ENCODE data around the gene WDR93. TPM values are rescaled to one million over a fixed set of nuclear protein-coding genes. Genes with fewer than 3 reads are reported as not detected.
"Not testable (repeated sequence)": the region's sequence is repeated elsewhere in the genome, so short reads cannot be mapped to it uniquely, and the experiment has no call there.

The WDR93 gene
- total and polyA plus RNA-seq, 8 donors: 0.09 to 0.92 (median 0.15) TPM; not detected in 1

DNA sequence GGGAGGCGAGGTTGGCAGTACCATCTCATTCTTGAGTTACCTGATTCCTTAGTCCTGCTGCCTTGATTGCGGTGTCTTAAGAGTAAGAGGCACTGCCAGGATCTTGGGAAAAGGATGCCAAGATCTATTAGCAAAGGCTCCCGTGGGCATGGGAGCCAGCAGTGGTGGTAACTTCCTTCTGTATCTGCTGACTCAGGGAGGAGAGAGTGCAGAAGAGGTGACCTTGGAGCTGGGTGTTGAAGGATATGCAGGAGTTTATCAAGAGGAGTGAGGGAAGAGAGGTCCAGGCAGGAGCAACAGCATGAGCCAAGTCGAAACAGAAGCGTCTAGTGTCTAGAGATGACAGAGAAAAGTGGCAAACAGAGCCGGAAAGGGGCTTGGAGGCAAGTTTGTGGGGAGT is 90.0 kb downstream of the WDR93 start:
- peak in 1 of 6 donors; percentile 2 for DNase-seq
- peaks cover 0 to 5% (median 4%) of the 10 kb centered on the region in 3 donors for H3K36me3 ChIP-seq
- H3K4me3 ChIP-seq: no peak overlapping the region
- no peaks in the 10 kb centered on the region for H3K27me3 ChIP-seq
- FAIRE-seq: no peak
- no peak overlapping the region for H3K27ac ChIP-seq
- TF ChIP-seq CTCF (IDR thresholded peaks at IDR 0.05): no peak
- WGBS, 2 donors: 81 to 83% methylated on average over 6 of the region's 6 CpGs
- H3K4me1 ChIP-seq: peaks cover 9 to 33% (median 12%) of the 10 kb centered on the region in 3 donors
- H3K9me3 ChIP-seq: no peaks in the 10 kb centered on the region
- intact Hi-C loops (cut with DNase I): no loop called here
- no peak for ATAC-seq

DNA sequence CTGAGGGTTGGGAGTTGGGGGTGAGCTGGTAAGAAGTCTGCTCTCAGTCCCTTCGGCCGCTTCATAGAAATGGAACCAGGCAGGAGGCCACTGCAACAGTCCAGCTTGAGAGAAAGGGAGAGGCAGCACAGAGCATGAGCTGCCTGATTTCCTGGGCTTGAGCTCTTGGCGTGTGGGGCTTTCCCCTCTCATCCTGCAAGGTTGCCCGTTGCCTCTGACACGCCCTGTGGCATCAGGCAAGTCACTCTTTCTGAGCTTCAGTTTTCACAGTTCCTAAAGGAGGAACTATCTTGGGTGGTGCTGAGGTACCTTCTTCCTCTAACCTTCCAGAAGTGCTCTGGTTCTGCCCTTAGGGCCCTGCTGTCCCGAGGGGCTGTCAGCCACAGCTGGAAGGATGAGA is 90.4 kb downstream of the WDR93 start:
- DNase-seq (peak in 1 of 6 donors; percentile 35), FAIRE-seq (no peak), ATAC-seq (no peak)
- H3K9me3 ChIP-seq: no peaks in the 10 kb centered on the region
- no peak for TF ChIP-seq CTCF (IDR thresholded peaks at IDR 0.05)
- H3K27me3 ChIP-seq: no peaks in the 10 kb centered on the region
- WGBS, 2 donors: 90 to 91% methylated on average over 6 of the region's 6 CpGs
- no peak overlapping the region for H3K4me3 ChIP-seq
- peaks cover 0 to 5% (median 4%) of the 10 kb centered on the region in 3 donors for H3K36me3 ChIP-seq
- peaks cover 8 to 30% (median 13%) of the 10 kb centered on the region in 3 donors for H3K4me1 ChIP-seq
- intact Hi-C loops (cut with DNase I): no loop called here
- H3K27ac ChIP-seq: no peak overlapping the region

- no peak overlapping the region for H3K27ac ChIP-seq
- peaks cover 0 to 5% (median 4%) of the 10 kb centered on the region in 3 donors for H3K36me3 ChIP-seq
- H3K4me3 ChIP-seq: no peak overlapping the region
- H3K9me3 ChIP-seq: no peaks in the 10 kb centered on the region
- 73 to 76% methylated on average over 15 of the region's 15 CpGs for WGBS, 2 donors
- no peaks in the 10 kb centered on the region for H3K27me3 ChIP-seq
- no peak for FAIRE-seq
- peak in 4 of 6 donors; percentile 29 to 52 (median 38) for DNase-seq
- ATAC-seq: peak; percentile 30 to 56 (median 44)
- no peak for TF ChIP-seq CTCF (IDR thresholded peaks at IDR 0.05)
- intact Hi-C loops (cut with DNase I): no loop called here
- peaks cover 9 to 34% (median 16%) of the 10 kb centered on the region in 3 donors for H3K4me1 ChIP-seq
Observed at GRCh38 chr15:89781891-89782618, 91.4 kb downstream of the WDR93 start.

DNA sequence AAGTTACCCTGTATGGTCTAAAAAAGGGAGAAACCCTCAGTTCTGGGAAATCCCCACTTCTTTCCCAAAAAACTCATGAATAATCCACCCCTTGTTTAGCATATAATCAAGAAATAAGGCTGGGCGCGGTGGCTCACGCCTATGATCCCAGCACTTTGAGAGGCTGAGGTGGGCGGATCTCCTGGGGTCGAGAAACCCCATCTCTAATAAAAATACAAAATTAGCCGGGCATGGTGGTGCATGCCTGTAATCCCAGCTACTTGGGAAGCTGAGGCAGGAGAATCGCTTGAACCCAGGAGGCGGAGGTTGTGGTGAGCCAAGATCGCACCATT is 92.0 kb downstream of the WDR93 start:
- H3K36me3 ChIP-seq; intact Hi-C loops (cut with DNase I); ATAC-seq; H3K27me3 ChIP-seq; H3K27ac ChIP-seq; H3K4me3 ChIP-seq; FAIRE-seq; H3K9me3 ChIP-seq: not testable (repeated sequence)
- DNase-seq: peak in 2 of 6 donors; percentile 12 to 21
- H3K4me1 ChIP-seq: peaks cover 9 to 34% (median 16%) of the 10 kb centered on the region in 3 donors
- WGBS, 2 donors: 93 to 94% methylated on average over 9 of the region's 9 CpGs

GRCh38 chr15:89783111-89783860 is 92.7 kb downstream of the WDR93 start:
- no peaks in the 10 kb centered on the region for H3K27me3 ChIP-seq
- no peak for TF ChIP-seq CTCF (IDR thresholded peaks at IDR 0.05)
- DNase-seq: peak in 4 of 6 donors; percentile 54 to 84 (median 64)
- H3K4me3 ChIP-seq: no peak overlapping the region
- H3K36me3 ChIP-seq: peaks cover 0 to 13% (median 6%) of the 10 kb centered on the region in 3 donors
- peaks cover 9 to 34% (median 16%) of the 10 kb centered on the region in 3 donors for H3K4me1 ChIP-seq
- ATAC-seq: peak; percentile 40 to 55 (median 48)
- H3K27ac ChIP-seq: peak overlapping the region in 2 of 4 donors; percentile 21 to 28
- no peaks in the 10 kb centered on the region for H3K9me3 ChIP-seq
- 43 to 45% methylated on average over 14 of the region's 14 CpGs for WGBS, 2 donors
- no peak for FAIRE-seq
- intact Hi-C loops (cut with DNase I): no loop called here
